ENCODE data around the gene FAM219A.
"Not testable (repeated sequence)": the region's sequence is repeated elsewhere in the genome, so short reads cannot be mapped to it uniquely, and the experiment has no call there.

Gene FAM219A

GRCh38 chr9:34376596-34377403 is 81.6 kb downstream of the FAM219A start, which contains the start of gene MYORG:
MYORG (minus strand) TSS chr9:34376898; CDS start chr9:34372943, 3,955 bp downstream.
- peak; percentile 93 for DNase-seq (ENCODE audit: low spot score)

- DNase-seq (ENCODE audit: low spot score) = peak; percentile 48
These were observed 82.3 kb downstream of the FAM219A start for GRCh38 chr9:34375901-34376595.

- DNase-seq (ENCODE audit: low spot score) = peak; percentile 68
These were observed 83.3 kb downstream of the FAM219A start for GRCh38 chr9:34374905-34375552.

DNA sequence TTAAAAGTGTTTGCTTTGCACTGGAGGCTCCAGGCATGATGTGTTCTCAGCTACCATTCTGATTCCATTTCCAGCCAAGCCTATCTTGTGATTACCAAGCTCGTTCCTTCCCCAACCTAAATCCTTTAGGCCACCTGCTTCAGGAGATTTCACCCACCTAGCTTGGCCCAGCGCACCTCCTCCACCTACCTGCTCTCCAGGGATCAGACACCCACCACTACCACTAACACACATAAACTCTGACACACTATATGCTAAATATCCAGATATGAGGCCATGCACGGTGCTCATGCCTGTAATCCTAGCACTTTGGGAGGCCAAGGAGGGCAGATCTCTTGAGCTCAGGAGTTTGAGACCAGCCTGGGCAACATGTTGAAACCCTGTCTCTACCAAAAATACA is 84.0 kb downstream of the FAM219A start:
- no peak for DNase-seq (ENCODE audit: low spot score)

DNA sequence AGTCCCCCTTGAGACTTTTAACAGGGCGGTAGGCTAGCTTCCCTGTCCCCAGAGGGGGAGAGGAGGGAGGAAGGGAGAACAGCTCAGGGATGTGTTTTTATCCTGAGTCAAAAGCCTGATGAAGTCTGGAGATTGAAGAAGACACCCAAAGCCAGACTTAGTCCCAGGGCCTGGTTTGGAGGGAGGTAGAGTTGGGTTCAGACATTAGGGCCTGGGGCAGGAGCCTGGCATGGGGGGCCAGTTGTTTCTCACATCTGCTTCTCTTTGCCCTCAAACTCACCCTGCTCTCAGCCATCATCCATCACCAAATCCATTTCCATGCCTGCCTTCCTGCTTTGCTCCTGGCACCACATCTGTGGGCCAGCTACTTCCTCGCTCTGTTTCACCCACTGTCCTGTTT is 84.6 kb downstream of the FAM219A start:
- no peak for DNase-seq (ENCODE audit: low spot score)

- no peak for DNase-seq (ENCODE audit: low spot score)
These were observed 85.8 kb downstream of the FAM219A start for GRCh38 chr9:34372467-34373011.

GRCh38 chr9:34371886-34372466 is 86.4 kb downstream of the FAM219A start:
- DNase-seq (ENCODE audit: low spot score) = no peak

DNA sequence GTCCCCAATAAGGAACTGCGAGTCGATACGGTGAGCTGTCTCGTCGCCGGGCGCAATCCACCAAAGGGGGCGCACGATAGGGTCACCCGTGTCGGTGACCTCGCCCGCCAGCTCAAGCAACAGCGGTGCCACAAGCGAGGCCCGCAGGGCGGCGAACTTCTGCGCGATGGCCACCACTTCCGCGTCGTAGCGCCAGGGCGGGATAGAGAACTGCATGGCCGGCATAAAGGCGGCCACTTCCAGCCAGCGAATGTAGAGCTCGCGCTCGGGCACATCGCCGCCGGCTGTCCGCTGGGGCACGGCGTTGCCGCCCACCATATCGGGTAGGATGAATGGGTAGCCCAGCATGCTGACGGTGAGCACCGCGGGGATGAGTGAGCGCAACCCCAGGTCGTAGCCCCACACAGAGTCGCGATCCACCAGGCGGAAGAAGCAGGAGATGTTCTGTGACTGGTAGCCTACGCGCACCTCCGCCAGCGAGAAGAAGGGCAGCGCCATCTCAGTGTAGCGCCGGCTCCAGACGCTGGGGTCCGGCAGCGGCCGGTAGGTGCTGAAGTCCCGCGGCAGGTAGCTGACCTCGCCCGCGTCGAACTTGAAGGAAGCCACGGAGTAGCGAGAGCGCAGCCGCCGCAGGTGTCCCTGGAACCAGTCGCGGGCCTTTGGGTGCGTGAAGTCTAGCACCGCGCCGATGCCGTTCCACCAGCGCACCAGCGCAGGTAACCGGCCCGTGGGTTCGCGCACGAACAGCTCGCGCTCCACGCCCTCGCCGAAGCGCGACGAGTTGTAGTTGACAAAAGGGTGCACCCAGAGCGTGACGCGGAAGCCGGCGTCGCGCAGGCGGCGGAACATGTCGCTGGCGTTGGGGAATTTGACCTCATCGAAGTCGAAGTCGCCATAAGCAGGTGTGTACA is 87.1 kb downstream of the FAM219A start:
- DNase-seq (ENCODE audit: low spot score) = no peak

DNA sequence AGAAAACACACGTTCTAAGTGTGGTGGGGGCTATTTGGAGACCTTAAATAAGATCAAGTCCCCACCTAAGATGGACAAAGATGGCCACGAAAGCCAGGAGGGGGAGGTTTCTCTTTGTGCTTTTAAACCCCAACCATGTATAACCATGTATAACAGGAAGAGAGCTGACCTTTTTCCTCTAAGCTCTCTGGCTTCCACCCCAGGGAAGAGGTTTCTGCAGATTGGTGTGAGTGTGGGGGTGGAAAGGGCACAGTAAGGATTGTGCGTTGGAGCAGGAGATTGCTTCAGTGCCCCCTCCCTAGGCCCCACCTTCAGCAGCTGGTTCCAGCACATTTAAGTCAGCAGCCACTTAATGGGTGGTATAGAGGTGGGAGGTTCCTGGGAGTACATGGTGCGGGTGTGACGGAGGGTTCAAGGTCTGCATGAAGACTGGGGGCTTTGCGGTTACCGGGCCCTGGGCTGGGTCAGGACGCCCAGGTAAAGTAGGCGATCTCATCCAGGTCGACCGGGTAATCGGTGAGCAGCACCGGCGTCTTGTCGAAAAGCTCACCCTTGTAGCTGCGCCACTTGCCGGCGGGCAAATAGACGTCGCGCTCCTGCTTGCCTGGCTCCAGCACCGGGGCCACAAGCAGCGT is 87.9 kb downstream of the FAM219A start:
- no peak for DNase-seq (ENCODE audit: low spot score)

DNA sequence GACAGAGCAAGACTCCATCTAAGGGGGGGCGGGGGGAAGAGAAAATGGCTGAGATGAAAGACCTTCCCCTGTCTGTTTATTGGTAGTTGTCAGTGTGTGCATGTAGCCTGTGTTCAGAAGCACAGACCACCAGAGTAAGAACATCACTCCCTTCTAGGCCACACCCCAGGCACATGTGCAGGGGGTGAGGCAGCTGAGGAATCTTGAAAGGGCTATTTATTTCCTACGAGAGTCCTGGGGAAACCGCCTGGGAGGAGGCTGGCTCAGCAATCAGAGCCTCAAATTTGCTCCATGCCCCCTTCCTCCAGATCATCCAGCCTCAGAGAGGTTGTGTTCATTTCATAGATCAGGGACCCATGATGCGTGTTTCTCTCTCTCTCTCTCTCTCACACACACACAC is 88.7 kb downstream of the FAM219A start:
- DNase-seq (ENCODE audit: low spot score) = no peak

- not testable (repeated sequence) for DNase-seq (ENCODE audit: low spot score)
These were observed 89.6 kb downstream of the FAM219A start for GRCh38 chr9:34368796-34369195.

DNA sequence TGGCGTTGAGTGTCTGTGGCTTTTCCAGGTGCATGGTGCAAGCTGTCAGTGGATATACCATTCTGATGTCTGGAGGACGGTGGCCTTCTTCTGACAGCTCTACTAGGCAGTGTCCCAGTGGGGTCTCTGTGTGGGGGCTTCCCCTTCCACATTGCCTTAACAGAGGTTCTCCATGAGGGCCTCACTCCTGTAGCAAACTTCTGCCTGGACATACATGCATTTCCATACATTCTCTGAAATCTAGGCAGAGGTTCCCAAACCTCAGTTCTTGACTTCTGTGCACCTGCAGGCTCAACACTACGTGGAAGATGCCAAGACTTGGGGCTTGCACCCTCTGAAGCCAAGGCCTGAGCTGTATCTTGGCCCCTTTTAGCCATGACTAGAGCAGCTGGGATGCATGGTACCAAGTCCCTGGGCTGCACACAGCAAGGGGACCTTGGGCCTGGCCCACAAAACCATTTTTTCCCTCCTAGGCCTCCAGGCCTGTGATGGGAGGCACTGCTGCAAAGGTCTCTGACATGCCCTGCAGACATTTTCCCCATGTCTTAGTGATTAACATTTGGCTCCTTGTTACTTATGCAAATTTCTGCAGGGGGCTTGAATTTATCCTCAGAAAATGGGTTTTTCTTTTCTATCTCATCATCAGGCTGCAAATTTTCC is 90.5 kb downstream of the FAM219A start:
- not testable (repeated sequence) for DNase-seq (ENCODE audit: low spot score)

DNA sequence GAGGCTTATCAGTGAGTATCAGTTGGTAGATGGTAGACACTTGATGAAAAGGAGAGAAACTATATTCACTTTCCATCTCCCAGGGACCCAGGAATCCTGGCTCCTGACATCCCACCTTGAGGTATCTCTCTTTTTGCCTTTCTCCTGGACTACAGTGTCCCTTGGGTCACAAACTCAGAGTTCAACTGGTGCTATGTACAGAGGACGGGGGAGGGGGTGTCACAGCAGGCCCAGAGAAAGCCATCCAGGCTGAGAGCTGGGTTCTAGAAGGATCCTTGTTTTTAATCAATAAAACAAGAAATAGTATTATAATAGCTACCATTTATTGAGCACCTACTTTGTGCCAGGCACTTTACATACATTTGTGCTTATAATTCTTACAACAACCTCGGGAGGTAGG is 92.0 kb downstream of the FAM219A start:
- DNase-seq (ENCODE audit: low spot score) = no peak

DNA sequence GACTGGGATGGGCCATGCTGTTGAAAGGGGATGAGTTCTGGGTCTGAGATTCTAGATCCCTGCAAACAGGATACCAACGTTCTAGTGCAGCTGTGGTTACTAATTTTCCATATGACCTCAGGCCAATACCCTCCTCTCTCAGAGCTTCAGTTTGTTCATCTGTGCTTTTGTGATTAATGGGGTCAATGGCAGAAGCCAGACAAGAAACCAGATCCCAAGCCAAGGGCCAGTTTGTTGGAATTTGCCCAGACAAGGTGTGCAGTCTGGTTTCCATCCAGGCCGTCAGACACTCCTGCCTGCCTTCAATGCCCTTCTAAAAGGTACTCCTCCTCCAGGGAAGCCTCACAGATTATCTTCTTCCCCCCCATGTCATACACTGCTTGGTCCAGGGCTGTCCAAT is 93.1 kb downstream of the FAM219A start:
- DNase-seq (ENCODE audit: low spot score) = no peak

GRCh38 chr9:34363619-34364351 is 94.6 kb downstream of the FAM219A start:
- no peak for DNase-seq (ENCODE audit: low spot score)

DNA sequence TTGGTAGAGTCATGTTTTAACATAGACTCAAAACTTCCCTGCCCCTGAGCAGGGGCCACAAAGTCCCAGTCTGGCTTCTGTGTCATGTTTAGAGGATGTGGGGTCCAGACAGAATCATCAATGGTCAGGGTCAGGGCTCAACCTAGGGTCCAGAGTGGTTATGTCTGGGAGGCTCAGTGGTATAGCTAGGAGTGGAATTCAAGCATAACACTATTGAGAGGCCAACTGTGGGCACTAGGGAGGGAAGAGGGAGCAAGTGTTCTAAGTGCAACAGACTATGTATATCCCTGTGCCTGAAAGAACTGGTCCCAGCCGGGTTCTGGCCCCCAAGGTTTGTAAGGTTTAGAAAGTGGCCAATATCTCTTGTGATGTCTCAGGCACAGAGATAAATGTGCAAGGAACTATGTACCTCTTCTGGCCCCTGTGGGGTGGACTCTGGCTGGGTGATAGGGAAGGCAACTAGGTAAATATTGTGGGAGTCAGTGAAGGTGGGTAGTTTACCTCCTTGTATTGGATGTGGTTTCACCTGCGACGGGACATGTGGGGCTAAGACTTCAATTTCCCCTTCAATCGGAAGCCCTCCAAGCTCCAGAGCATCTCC is 95.7 kb downstream of the FAM219A start:
- no peak for DNase-seq (ENCODE audit: low spot score)

- DNase-seq (ENCODE audit: low spot score) = not testable (repeated sequence)
These were observed 105.4 kb downstream of the FAM219A start for GRCh38 chr9:34352957-34353356.

- DNase-seq (ENCODE audit: low spot score) = not testable (repeated sequence)
These were observed 106.2 kb downstream of the FAM219A start for GRCh38 chr9:34352122-34352652.

DNA sequence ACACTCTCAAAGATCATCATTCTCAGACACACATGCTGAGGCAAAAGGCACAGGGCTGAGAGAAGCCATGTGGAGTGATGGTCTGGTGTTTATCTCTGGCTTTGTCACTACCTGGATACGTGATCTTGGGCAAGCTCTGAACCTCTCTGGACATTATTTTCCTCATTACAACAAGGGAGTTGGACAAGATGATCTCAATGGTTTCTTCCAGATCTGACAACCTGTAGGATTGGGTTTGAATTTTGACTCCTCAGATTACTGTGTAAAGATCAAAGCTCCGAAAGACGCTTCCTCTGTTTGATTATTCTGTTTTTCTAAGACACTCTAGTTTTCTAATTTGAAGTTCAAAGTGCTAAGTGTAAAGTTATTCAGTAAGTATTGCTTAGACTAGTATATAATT is 109.0 kb downstream of the FAM219A start:
- DNase-seq (ENCODE audit: low spot score) = no peak

Data from HuH-7 (cell line).